Psoas muscle (tissue), 8 donors: ENCODE measurements around the gene PCF11. TPM values are rescaled to one million over a fixed set of nuclear protein-coding genes. Genes with fewer than 3 reads are reported as not detected.

Experiments
- ATAC-seq, 4 donors: fragments of 200-7000 bp; cut with Tn5 transposase; one replicate each; pipeline ENCODE4 v1.9.1; 2020; ENCODE audit warnings: moderate library complexity in 3 of 4, mild to moderate bottlenecking in 2 of 4
- DNase-seq, 2 donors: peaks; one replicate each; pipeline ENCODE4 v3.0.0-alpha.2; 2020
- H3K27ac ChIP-seq: fragments of 200-600 bp; one replicate; pipeline ENCODE4 v1.8.0; 2022
- H3K27me3 ChIP-seq, 3 donors: fragments of 200-600 bp in 1 of 3; one replicate each; pipeline versions ENCODE4 v1.6.1 to v1.8.0; 2013 to 2022; ENCODE audit warnings: low read length in 2 of 3, mild to moderate bottlenecking in 2 of 3, moderate library complexity in 1 of 3; ENCODE audit not compliant: insufficient read depth in 3 of 3
- H3K36me3 ChIP-seq, 2 donors: fragments of 200-600 bp in 1 of 2; one replicate each; pipeline versions ENCODE4 v1.6.1 to v1.8.0; 2013 to 2022; ENCODE audit warnings: low read depth in 1 of 2, mild to moderate bottlenecking in 1 of 2, moderate library complexity in 1 of 2; ENCODE audit not compliant: insufficient read depth in 1 of 2
- H3K4me1 ChIP-seq: fragments of 200-600 bp; one replicate; pipeline ENCODE4 v1.8.0; 2022
- H3K4me3 ChIP-seq: fragments of 200-600 bp; one replicate; pipeline ENCODE4 v1.8.0; 2022; ENCODE audit warnings: mild to moderate bottlenecking
- H3K9me3 ChIP-seq: fragments of 200-600 bp; one replicate; pipeline ENCODE4 v1.8.0; 2022
- WGBS, 3 donors: extraction: QIAGEN DNeasy Blood & Tissue Kit; methylation state at CpG; one replicate each; pipeline versions ENCODE4 v1.1.6 to v1.1.7; 2013; 5-methylcytosine and 5-hydroxymethylcytosine counted together
- intact Hi-C, 2 donors: fragments of 100-400 bp; cut with DNase I; formaldehyde crosslinking; loops; one replicate each; pipeline versions ENCODE4 v1.11.0 to v1.14.2; 2022
- polyA plus RNA-seq, 3 donors: library from polyadenylated mRNA; stranded (reverse); fragments of 200-250 nt; gene quantifications; one replicate each; pipeline ENCODE4 v1.2.3, GENCODE V29; 2013
- total RNA-seq, 4 donors: library from RNA; stranded (reverse); fragmentation: NEBNext Ultra II Directional in 2 of 4; extraction: Animal tissue kit (Norgen Biotek cat#: 25700) in 2 of 4; gene quantifications; one replicate each; pipeline versions ENCODE4 v1.2.1 to v1.2.4, GENCODE V29; 2021 to 2023
- TF ChIP-seq, protein P1 (sequence below): fragments of 200-600 bp; IDR thresholded peaks from one replicate; pipeline ENCODE4 v1.8.0; 2022; ENCODE audit warnings: antibody characterized with exemption
- donor health status: healthy with polysubstance abuse.
- donor health status: DM: no; HTN: no; CAD: no; lungs with moderate emphysema.
- donor health status: Bipolar disorder and iron deficiency.
- donor health status: healthy.
- donor health status: DM: yes; HTN: yes; CAD: no.
- donor health status: DM: no; HTN: no; CAD: no.
- donor health status: DM: no; HTN: no; CAD: no.
- donor health status: DM: yes; HTN: yes; CAD: no.

Gene PCF11
- total and polyA plus RNA-seq, 7 donors = 19.2 to 57.4 (median 31.4) TPM

DNA sequence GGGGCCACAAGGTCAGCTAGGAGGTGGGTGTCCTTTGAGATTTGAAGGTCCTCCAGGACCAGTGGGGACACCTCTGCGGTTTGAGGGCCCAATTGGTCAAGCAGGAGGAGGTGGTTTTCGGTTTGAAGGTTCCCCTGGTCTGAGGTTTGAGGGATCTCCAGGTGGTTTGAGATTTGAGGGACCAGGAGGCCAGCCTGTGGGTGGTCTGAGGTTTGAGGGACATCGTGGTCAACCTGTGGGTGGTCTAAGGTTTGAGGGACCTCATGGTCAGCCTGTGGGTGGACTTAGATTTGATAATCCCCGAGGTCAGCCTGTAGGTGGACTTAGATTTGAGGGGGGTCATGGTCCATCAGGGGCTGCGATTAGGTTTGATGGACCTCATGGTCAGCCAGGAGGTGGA is 11.8 kb downstream of the PCF11 start:
- H3K4me3 ChIP-seq = no peak overlapping the region
- intact Hi-C loops = no loop called here
- DNase-seq (no peak), ATAC-seq (no peak)
- TF ChIP-seq, protein P1, sequence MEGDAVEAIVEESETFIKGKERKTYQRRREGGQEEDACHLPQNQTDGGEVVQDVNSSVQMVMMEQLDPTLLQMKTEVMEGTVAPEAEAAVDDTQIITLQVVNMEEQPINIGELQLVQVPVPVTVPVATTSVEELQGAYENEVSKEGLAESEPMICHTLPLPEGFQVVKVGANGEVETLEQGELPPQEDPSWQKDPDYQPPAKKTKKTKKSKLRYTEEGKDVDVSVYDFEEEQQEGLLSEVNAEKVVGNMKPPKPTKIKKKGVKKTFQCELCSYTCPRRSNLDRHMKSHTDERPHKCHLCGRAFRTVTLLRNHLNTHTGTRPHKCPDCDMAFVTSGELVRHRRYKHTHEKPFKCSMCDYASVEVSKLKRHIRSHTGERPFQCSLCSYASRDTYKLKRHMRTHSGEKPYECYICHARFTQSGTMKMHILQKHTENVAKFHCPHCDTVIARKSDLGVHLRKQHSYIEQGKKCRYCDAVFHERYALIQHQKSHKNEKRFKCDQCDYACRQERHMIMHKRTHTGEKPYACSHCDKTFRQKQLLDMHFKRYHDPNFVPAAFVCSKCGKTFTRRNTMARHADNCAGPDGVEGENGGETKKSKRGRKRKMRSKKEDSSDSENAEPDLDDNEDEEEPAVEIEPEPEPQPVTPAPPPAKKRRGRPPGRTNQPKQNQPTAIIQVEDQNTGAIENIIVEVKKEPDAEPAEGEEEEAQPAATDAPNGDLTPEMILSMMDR = no peak
- H3K4me1 ChIP-seq = peaks cover 43% of the 10 kb centered on the region
- peaks cover 10 to 99% of the 10 kb centered on the region in 2 donors for H3K36me3 ChIP-seq
- WGBS, 3 donors = 97 to 99% (median 99%) methylated on average over 5 of the region's 5 CpGs
- no peak overlapping the region for H3K27ac ChIP-seq
- no peaks in the 10 kb centered on the region for H3K9me3 ChIP-seq
- H3K27me3 ChIP-seq = no peaks in the 10 kb centered on the region

DNA sequence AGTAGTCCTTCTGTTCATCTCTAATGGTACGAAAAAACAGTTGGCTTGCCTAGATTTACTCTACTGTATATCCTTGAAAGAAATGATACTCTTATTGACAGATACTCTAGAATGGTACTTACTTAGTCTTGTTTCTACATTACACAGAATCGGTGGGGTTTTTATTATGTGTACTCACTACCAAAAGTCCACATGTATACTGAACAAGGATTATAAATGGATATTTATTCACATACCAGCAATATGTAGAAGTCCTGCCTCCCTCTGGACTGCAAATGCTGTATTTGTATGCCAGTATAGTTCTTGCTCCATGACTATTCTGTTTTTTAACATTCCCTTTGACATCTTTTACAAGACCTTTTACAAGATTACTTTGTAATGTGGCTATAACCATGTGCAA is 13.9 kb downstream of the PCF11 start:
- DNase-seq (no peak), ATAC-seq (no peak)
- Histone ChIP-seq H3K4me1 (peaks cover 56% of the 10 kb centered on the region), H3K27me3 (no peaks in the 10 kb centered on the region), H3K36me3 (peaks cover 7 to 97% of the 10 kb centered on the region in 2 donors), H3K4me3 (peak overlapping the region; percentile 50), H3K9me3 (no peaks in the 10 kb centered on the region), H3K27ac (no peak overlapping the region)
- intact Hi-C loops = no loop called here
- TF ChIP-seq, protein P1 = no peak
- 57 to 73% (median 65%) methylated on average over 2 of the region's 2 CpGs for WGBS, 3 donors

DNA sequence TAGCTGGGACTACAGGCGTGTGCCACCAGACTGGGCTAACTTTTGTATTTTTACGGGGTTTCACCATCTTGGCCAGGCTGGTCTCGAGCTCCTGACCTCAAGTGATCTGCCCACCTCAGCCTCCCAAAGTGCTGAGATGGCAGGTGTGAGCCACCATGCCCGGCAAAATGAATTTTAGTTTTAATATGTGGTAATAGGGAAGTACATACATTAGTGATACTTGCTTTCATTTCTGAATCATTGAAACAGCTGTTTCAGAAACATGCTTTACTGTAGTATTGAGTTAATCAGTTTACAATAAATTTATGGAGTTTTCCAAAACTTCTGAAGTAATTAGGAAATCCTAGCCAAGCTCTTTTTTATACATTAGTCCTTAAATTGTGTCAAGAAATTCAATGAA is 15.6 kb downstream of the PCF11 start:
- Histone ChIP-seq H3K9me3 (no peaks in the 10 kb centered on the region), H3K27me3 (no peaks in the 10 kb centered on the region), H3K27ac (no peak overlapping the region), H3K4me3 (peak overlapping the region; percentile 50), H3K36me3 (peaks cover 7 to 97% of the 10 kb centered on the region in 2 donors), H3K4me1 (peaks cover 57% of the 10 kb centered on the region)
- TF ChIP-seq, protein P1 = no peak
- DNase-seq (no peak), ATAC-seq (no peak)
- intact Hi-C loops = no loop called here
- 90 to 95% (median 92%) methylated on average over 4 of the region's 4 CpGs for WGBS, 3 donors

DNA sequence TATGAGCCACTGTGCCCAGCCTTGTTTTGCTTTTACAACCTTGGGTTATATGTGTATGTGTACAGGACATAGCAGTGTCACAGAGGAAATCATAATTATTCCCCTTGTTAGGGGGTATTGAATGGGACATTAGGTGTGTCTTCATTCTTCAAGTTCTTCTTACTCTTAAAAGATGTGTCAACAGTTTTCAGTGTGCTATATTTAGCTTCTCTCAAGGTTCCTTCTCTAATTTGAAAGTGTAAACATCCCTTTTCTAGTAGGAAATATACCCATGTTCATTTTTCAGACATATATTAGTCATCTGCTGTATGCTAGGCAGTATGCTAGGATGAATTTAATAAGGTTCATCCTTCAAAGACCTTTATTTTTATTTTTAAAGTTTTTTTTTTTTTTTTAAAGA is 17.1 kb downstream of the PCF11 start:
- Histone ChIP-seq H3K9me3 (no peaks in the 10 kb centered on the region), H3K27me3 (no peaks in the 10 kb centered on the region), H3K36me3 (peaks cover 2 to 97% of the 10 kb centered on the region in 2 donors), H3K27ac (no peak overlapping the region), H3K4me3 (no peak overlapping the region), H3K4me1 (peaks cover 57% of the 10 kb centered on the region)
- ATAC-seq (peak in 3 of 4 donors; percentile 17 to 52 (median 48)), DNase-seq (no peak)
- intact Hi-C loops = no loop called here
- TF ChIP-seq, protein P1 = no peak

DNA sequence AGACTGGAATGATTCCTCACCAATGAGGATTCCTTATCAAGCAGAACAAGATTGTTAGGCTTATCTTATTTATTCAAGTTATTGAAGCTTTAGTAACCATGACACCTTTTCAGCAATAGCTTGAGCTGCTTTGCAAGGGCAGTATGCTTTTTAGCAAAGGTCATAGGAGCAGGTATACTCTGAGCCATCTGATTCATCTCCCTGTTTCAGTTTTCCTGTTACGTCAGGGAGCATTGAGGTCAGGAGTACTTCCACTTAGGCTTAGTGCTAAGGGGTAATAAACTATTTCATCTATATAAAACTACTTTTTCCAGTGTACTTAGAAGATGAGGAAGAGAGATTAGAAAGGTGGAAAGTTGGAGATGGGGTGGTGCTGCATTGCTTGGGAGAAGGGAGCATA is 18.9 kb downstream of the PCF11 start:
- TF ChIP-seq, protein P1 = no peak
- DNase-seq (no peak), ATAC-seq (peak in 2 of 4 donors; percentile 33 to 53)
- peaks cover 42% of the 10 kb centered on the region for H3K4me1 ChIP-seq
- no peaks in the 10 kb centered on the region for H3K27me3 ChIP-seq
- WGBS, 3 donors = 76 to 98% (median 85%) methylated on average over 1 of the region's 1 CpG
- intact Hi-C loops = no loop called here
- no peaks in the 10 kb centered on the region for H3K9me3 ChIP-seq
- H3K4me3 ChIP-seq = no peak overlapping the region
- H3K36me3 ChIP-seq = peaks cover 5 to 97% of the 10 kb centered on the region in 2 donors
- no peak overlapping the region for H3K27ac ChIP-seq
